DLD1 (cell line): ENCODE results near the gene VAV2.

Experiments
- in situ Hi-C: cut with HindIII; loops from 2 replicates; pipeline ENCODE4 v1.10.0; 2017; ENCODE audit warnings: low sequenced_read_pairs

The VAV2 gene

DNA sequence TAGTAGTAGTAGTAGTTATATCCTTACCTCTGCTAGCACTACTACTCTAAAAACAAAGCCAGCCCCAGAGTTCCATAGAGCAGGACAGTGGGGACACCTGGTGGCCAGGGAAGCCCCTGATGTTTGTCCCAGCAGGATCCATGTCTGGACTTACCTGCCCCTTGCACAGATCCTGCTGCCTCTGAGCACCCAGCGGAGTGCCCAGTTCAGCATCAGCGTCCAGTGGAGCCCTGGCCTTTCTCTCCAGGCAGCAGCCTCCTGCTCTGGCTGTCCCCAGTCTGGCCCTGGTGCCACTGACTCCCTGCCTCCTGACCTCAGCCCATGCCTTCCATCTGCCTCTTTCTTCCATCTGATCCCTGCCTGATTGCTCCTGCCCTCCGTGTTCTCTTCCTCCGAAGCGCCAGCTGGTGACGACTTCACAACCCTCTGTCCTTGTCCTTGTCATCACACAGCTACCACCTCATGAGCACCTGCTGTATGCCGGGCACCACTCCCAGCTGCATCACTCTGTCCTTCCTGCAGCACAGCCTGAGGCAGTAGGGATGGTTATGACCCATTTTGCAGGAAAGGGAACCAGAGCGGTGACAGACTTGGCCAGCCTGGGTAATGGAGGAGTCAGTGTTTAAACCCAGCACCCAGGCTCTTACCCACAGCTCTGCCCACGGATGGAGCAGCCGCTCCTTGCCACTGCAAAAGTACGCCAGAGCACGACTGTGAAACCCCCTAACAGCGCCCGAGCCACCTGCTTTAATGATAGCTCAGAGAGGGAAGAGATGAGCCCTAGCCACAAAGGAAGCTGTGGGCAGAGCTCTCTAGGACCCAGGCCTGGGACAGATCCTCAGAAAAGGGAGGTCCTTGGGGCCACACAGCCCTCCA, 265.5 kb downstream of the VAV2 start:
- in situ Hi-C loops, result no loop called here

DNA sequence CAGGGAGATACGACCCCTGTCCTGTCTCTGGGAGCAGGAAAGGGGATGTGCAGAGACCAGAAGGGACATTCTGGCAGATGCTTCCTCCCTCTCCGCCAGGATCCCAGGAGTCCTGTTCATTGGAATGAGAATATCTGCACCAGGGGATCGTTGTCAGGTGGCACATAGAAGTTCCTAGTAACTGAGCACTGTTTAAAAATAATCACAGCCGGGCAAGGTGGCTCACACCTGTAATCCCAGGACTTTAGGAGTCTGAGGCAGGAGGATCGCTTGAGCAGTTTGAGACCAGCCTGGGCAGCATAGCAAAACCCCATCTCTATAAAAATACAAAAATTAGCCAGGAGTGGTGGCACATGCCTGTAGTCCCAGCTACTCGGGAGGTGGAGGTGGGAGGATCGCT, 266.2 kb downstream of the VAV2 start:
- in situ Hi-C loops, result no loop called here

DNA sequence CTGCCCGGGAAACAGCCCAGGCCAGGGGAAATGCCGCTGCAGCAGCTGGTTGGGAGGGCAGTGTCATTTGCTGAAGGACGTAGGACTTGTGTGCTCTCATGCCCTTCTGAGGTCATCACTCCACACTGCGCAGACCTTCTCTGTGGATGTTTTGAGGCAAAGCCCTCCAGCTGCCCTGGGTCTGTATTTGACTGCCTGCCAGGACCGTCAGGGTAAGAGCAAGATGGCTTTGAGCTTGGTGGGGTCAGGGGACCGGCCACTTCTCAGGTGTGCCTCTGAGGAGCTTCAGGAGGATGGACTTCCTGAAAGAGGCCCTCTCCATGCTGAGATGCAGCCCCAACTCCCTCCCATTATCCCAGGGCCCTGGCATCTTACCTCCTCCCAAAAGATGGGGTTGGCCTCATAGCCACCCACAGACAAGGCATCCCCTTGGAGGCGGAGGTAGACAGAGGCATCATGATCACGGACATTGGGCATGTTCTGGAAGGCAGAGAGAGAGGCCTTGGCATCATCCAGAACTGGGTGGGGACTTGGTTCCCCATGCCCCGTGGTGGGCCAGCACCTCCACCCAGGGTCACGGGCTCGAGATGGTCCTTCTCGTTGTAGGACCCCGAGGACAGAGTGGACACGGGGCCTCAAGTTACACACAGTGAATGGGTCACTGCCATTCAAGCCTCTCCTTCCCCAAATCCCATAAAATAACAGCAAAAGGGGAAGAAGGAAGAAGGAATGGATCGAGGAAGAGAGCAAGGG, 273.4 kb downstream of the VAV2 start:
- in situ Hi-C loops, result no loop called here

DNA sequence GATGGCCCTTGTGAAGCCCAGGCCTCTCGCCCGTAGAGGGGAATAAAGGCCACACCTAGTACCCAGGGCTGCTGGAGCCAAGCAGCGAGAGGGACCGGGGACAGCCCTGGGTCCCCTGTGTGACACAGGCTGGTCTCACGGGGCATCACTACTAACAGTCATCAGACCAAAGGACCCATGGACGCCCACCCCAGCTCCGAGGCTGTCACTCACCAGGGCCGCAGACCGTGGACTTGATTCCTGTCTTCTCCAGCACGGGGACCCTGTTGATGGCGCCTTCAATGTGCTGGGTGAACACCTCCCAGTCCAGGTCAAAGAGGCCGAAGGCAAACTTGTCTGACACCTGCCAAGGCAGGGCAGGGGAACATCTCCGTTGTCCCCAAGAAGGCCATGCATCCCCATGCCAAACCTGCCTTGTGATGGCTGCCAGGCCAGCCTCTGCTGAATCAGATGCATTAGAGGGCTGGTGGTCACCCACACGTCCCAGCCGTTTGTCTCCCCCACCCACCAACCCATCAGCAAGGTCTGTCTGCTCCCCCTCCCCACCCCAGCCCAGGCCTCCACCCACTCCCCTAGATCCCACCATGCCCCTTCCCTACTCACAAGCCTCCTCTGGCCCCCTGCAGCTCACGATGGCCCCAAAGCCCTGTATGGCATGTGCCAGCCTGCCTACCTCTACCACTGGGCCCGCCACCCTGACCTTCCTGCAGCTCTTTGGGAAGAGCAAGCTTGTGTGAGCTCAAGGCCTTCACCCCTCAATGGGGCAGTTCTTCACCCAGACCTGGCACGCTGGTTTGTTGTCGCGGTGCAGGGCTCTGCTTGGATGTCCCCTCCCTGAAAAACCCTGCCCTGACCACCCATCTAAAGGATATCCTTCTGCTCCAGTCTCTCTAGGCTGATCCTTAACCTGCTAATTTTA, 274.8 kb downstream of the VAV2 start:
- in situ Hi-C loops, result no loop called here

DNA sequence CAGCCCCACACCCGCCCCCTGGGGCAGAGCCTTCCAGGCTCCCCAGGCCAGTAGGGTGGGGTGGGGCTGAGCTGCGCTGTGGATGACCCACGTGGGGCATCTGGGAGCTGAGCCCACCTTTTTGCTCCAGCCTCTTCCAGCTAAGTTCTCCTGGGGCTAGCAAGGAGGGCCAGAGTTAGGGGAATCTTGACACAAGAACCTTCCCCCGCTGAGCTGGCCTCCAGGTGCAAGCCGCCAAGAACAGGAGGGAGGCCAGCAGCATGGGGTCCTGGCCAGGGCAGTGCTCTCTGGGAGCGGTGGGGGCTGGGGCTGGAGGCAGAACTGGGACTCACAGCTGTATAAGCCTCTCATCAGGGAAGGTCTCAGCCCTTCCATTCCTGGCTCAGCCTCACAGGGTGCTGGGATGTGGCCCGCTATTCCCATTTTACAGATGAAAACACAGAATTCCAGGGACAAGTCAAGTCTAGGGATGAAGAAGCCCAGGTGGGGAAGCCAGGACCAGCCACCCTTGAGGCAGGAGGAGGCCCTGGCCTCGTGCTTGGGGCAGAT, 275.5 kb downstream of the VAV2 start:
- in situ Hi-C loops, result no loop called here

DNA sequence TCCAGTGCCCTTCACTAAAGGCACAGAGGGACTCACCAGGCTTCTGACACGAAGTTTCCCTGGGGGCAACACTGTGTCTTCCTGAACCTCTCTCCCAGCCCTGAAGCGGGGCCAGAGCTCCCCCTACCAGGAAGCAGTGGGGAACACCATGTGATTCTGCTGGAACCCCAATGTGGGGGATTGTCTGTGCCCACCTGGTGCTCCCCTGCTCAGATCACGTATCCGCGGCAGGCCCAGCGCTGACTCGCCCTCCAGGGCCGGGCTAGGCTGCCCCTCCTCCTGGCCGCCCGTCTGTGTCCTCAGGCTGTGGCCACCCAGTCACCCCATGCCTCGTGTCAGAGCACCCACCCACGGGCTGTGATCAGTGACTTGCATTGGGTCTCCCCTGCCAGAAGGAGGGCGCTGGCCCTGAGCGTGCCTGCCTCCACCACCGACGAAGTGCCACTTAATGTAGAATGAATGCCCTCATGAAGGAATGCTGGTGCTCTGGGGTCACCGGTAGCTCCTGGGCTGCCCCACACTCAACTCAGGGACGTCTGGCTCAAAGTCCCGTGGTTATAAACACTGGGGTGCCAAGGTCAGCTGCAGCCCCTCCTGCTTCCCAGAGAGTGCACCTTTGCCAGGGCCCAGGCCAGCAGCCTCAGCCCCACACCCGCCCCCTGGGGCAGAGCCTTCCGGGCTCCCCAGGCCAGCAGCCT, 276.1 kb downstream of the VAV2 start:
- in situ Hi-C loops, result no loop called here

DNA sequence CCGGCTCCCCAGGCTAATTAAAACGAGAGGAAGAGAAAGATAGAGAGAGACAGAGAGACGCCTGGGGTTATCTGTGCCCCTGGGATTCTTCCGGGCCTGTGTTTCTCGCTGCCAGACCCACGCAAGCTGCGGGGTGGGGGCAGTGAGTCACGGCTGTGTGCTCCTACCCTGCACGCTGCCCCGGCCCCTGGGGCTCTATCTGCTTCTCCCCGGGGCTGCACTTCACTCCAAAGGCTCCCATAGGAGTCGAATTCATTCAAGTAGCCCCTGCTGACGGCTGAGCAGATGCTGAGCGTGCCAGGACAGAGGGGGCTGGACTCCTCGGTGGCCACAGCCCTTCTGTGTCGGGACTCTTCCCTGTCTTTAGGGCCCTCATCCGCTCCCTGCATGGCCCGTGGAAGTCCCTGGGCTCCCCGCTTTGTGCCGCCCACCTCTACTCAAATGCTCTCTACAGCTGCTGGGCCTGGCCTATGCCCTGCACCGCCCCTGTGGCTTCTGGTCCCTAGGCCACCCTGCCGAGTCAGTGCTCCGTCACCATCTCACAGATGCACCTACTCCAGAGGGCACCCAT, 276.7 kb downstream of the VAV2 start:
- in situ Hi-C loops, result no loop called here

DNA sequence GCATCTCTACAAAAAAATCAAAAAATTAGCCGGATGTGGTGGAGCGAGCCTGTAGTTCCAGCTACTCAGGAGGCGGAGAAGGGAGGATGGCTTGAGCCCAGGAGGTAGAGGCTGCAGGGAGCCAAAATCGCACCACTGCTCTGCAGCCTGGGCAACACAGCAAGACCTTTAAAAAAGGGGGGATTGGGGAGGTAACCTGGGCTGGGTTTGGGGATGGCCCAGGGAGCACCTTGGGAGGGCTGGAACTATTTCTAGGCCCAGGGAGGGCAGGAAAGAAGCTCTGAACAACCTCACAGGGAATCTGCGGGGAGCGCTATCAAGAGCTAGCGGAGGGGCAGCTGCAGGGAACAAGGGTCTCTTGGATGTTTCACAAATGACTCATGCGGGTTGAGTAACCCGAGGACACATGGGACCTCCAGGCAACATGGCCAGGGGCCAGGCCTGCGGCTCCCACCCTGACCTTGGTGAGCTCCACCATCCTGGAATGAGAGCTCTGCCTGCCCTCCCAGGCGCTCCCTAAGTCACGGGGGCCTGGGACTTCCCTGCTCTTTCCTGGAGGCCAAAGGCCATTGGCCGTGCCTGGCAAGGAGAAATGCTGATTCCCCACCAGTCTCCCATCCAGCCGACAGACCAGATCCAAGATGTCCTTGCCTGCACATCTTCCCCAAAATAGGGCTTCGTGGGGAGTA, 277.4 kb downstream of the VAV2 start:
- in situ Hi-C loops, result no loop called here

DNA sequence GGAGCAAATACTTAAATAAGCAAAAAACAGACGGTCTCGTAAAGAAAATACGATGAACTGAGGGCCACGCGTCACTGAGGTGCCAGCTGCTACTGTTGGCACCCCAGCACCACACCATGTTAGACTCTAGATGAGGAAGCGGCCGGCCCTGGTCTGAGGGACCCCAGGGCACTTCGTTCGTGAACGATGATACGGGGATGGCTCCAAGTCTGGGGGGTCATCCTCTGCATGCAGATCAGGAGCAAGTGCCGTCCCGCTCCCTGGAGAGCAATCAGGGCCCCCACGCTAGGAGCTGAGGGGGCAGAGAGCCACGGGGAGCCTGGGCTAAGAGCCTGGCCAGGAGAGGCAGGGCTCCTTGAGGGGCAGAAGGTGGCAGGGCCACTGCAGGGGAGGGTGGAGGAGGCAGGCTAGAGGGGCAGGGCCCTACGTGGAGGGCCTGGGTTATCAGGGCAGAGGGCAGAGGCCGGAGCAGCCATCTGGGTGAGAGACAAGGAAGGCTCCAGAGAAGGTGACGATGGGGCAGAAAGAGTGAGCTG, 278.1 kb downstream of the VAV2 start:
- in situ Hi-C loops, result no loop called here

DNA sequence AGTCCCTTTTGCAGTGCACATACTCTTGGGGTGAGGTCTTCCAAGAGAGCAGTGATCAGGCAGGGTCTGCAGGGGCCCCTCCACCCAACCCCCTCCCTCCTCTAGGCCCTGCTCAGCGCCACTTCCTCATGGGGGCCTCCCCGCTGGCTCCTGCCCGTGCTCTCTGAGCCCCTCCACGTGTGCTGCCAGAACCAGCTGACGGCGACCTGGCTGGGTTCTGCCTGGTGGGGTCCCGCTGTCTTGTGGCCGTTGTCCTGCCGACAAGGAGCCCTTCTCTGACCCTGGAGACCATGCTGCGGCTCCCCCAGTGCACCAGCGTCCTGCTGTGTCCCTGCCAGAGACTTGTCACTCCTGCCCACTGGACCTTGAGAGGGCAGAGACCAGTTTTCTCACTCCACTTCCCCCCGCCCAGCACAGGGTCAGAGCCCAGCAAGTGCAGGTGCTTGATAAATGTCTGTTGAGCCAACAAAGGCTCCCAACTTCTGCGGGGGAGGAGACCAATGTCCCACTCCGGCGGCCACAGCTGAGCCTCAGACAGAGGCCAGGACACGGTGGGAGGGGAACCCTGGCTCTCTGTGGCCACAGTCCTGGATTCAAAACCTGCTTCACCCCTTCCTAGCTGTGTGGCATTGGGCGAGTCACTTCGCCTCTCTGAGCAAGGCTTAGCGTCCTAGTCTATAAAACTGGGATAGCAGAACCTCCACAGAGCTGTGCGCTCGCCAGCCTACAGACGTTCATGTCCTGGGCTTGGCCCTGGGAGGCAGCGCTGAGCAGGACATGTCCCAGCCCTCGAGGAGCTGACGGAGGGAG, 278.8 kb downstream of the VAV2 start:
- in situ Hi-C loops, result no loop called here

DNA sequence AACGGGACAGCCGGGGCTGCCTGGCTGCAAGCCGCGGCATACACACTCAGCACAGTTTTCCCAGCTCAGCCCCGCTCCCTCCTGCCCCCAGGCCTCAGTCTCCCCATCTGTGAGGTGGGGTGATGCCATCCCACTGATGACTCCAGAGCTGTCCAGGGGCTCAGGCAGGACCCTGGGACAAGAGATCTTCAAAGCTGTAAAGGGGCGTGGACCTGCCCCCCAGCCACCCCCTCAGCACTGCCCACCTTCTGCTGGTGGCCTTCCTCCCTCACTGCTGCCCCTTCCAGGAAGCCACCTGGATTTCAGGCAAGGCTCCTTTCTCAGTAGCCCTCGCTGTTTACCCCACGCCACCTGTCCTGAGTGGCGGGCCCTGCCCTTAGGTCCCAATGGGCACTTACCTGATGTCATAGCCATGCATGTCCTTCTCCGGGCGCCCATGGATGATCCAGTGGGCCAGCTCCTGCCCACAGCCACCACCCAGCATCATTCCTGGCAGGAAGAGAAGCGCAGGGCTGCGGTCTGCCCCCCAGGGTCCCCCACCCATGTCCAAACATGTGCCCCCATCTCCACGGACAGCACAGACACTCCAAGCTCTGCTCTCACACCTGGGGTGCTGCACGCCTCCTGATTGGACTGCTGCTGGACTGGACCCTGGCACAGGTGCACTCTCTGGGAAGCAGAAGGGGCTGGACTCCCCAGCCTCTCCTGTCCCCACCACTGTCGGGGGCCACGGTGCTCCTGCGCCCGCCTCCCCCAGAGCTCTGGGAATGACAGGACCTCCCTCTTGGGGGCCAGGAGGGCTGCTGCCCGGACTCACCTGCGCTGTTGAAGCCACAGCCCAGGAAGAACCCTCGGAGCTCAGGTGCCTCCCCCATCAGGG, 279.7 kb downstream of the VAV2 start:
- in situ Hi-C loops, result no loop called here
